Mucosa of rectum (tissue), 2 donors: ENCODE data around the gene RACGAP1.
A peak's percentile ranks its signal among the peaks of the same experiment; 100 is the strongest.

Experiments used
- H3K27ac ChIP-seq, 2 donors: one replicate each; pipeline ENCODE4 v1.7.0; 2013; ENCODE audit warnings: inconsistent platforms in 2 of 2, low read depth in 2 of 2, low read length in 2 of 2
- H3K27me3 ChIP-seq, 2 donors: one replicate each; pipeline ENCODE4 v1.7.0; 2013; ENCODE audit warnings: low read length in 2 of 2; ENCODE audit not compliant: control insufficient read depth in 2 of 2, insufficient read depth in 2 of 2
- H3K36me3 ChIP-seq, 2 donors: one replicate each; pipeline ENCODE4 v1.7.0; 2013; ENCODE audit warnings: low read length in 2 of 2; ENCODE audit not compliant: control insufficient read depth in 2 of 2, insufficient read depth in 2 of 2
- H3K4me1 ChIP-seq, 2 donors: one replicate each; pipeline ENCODE4 v1.7.0; 2013; ENCODE audit warnings: low read length in 2 of 2, mild to moderate bottlenecking in 1 of 2; ENCODE audit not compliant: control insufficient read depth in 2 of 2, insufficient read depth in 2 of 2
- H3K4me3 ChIP-seq, 2 donors: one replicate each; pipeline ENCODE4 v1.7.0; 2013; ENCODE audit warnings: low read length in 2 of 2
- H3K9ac ChIP-seq, 2 donors: one replicate each; pipeline ENCODE4 v1.7.0; 2013; ENCODE audit warnings: low read length in 2 of 2, low read depth in 1 of 2, mild to moderate bottlenecking in 1 of 2
- H3K9me3 ChIP-seq, 2 donors: one replicate each; pipeline ENCODE4 v1.7.0; 2013; ENCODE audit warnings: low read length in 2 of 2; ENCODE audit not compliant: control insufficient read depth in 2 of 2
- donor health status: healthy.
- donor health status: Normal muscosa, but diverticular disease.

Gene RACGAP1

DNA sequence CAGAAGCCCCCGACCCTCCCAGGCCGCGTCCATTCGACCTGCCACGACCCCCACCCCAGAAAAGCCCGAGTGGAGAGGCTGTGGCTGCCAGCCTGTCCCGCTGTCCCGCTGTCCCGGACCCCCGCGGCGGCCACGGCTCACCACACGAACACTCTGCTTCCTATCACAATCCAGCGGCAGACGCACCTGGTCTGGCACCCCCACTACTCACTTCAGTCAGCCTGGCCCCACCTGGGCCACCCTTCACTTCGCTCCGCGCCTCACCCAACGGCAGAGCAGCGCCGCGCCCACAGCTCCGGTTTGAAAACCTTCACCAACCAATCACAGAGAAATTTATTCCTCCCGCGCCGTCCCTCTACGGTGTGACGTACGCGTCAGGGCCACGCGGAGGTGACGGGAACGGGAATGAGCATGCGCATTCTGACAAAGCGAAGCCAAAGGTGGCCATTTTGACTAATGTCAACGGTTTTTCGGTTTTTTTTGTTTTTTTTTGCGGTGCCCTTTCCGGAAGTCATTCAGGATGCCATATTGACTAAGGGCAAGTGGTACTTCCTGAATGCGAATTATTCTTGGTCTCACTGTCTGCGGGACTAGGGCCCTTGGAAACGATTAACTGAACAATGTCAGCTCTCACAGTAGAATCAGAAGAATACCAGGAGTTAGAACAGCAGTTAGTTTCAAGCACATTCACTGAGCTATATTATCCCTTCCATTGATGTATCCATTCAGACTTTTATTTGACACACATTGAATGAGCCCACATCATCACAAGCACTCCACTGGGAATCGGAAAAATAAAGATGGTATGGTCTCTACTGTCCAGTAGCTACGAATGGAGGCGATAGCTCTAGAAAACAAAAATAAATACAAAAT, at the start of gene RACGAP1:
Gene RACGAP1, minus strand, starts transcription at position 308 of the 873 bp plus-strand sequence. CDS start 8,779 bp downstream, outside the sequence.
- H3K4me3 ChIP-seq = peak within 1 kb of the TSS; percentile 88
- H3K9me3 ChIP-seq = no peaks in the 10 kb centered on the region
- H3K27me3 ChIP-seq = no peaks in the 10 kb centered on the region
- peak within 1 kb of the TSS; percentile 81 to 85 for H3K9ac ChIP-seq
- peaks cover 6 to 7% of the 10 kb centered on the region in 2 donors for H3K4me1 ChIP-seq
- peak within 1 kb of the TSS; percentile 46 to 67 for H3K27ac ChIP-seq
- no peaks in the 10 kb centered on the region for H3K36me3 ChIP-seq

GRCh38 chr12:50073712-50074111, 48.4 kb upstream of the RACGAP1 start:
- Histone ChIP-seq H3K36me3 (no peaks in the 10 kb centered on the region), H3K9ac (no peak overlapping the region), H3K4me1 (peaks cover 10 to 16% of the 10 kb centered on the region in 2 donors)

DNA sequence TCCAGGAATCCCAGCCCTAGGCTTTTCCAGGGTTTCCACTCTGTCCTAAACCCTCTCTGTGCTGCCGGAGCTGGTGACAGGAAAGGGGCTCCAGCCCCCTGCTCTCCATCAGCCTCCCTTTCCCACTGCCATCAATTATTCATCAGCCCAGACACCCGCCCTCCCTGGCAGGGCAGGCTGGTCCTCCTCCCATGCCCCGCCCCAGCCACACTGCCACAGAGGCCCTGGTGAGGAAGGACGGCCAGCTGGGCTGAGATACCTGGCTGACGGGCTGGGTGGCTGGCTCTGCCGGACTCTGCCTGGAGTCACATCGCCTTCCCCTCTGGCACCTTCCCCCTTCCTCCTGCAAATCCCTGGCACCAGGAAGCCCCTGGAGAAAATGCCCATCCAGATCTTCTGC, 47.9 kb upstream of the RACGAP1 start:
- Histone ChIP-seq H3K4me3 (no peak overlapping the region), H3K27me3 (peaks cover 0 to 2% of the 10 kb centered on the region in 2 donors), H3K36me3 (no peaks in the 10 kb centered on the region), H3K9me3 (no peaks in the 10 kb centered on the region), H3K9ac (no peak overlapping the region), H3K27ac (no peak overlapping the region), H3K4me1 (peaks cover 10 to 16% of the 10 kb centered on the region in 2 donors)

More at GRCh38 chr12:50073712-50074111, 48.4 kb upstream of the RACGAP1 start:
- Histone ChIP-seq H3K9me3 (no peaks in the 10 kb centered on the region), H3K27ac (no peak overlapping the region), H3K4me3 (no peak overlapping the region), H3K27me3 (peaks cover 0 to 2% of the 10 kb centered on the region in 2 donors)

- no peak overlapping the region for H3K4me3 ChIP-seq
- peaks cover 10 to 16% of the 10 kb centered on the region in 2 donors for H3K4me1 ChIP-seq
- H3K9me3 ChIP-seq = no peaks in the 10 kb centered on the region
- H3K27ac ChIP-seq = no peak overlapping the region
- H3K27me3 ChIP-seq = peaks cover 0 to 2% of the 10 kb centered on the region in 2 donors
- no peak overlapping the region for H3K9ac ChIP-seq
- no peaks in the 10 kb centered on the region for H3K36me3 ChIP-seq
Measured at GRCh38 chr12:50072198-50072907, 47.1 kb upstream of the RACGAP1 start.

GRCh38 chr12:50070314-50071060, 45.2 kb upstream of the RACGAP1 start:
- peak overlapping the region in 1 of 2 donors; percentile 31 for H3K4me3 ChIP-seq
- H3K9ac ChIP-seq = peak overlapping the region; percentile 33 to 52
- no peaks in the 10 kb centered on the region for H3K9me3 ChIP-seq
- H3K27me3 ChIP-seq = peaks cover 0 to 2% of the 10 kb centered on the region in 2 donors
- H3K4me1 ChIP-seq = peaks cover 9 to 11% of the 10 kb centered on the region in 2 donors
- no peak overlapping the region for H3K27ac ChIP-seq
- no peaks in the 10 kb centered on the region for H3K36me3 ChIP-seq

- no peaks in the 10 kb centered on the region for H3K36me3 ChIP-seq
- peaks cover 6 to 8% of the 10 kb centered on the region in 2 donors for H3K4me1 ChIP-seq
- H3K9ac ChIP-seq = no peak overlapping the region
Measured at GRCh38 chr12:50069539-50069938, 44.2 kb upstream of the RACGAP1 start.

GRCh38 chr12:50069069-50069468, 43.8 kb upstream of the RACGAP1 start:
- H3K4me3 ChIP-seq = no peak overlapping the region

More at GRCh38 chr12:50069539-50069938, 44.2 kb upstream of the RACGAP1 start:
- Histone ChIP-seq H3K27ac (no peak overlapping the region), H3K27me3 (peaks cover 0 to 2% of the 10 kb centered on the region in 2 donors), H3K9me3 (no peaks in the 10 kb centered on the region), H3K4me3 (no peak overlapping the region)

DNA sequence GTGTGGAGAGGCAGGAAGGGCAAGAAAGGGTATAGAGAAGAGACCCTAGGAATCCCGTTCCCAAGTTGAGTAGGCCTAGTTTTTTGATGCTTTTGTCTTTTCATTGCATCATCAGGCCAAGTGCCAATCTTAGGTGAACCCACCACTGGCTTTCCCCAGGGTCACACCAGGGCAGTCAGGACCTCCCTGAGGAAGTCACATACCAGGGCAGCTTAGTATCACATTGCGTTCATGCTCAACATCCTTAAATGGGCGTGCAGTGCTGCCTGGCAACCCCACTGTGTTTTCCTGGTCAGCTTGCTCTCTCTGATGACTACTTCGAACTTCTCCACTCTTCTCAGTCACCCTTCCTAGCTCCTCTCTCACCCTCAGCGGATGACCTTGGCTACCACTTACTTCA, 41.1 kb upstream of the RACGAP1 start:
- H3K27ac ChIP-seq = no peak overlapping the region
- peaks cover 0 to 2% of the 10 kb centered on the region in 2 donors for H3K27me3 ChIP-seq
- no peak overlapping the region for H3K9ac ChIP-seq
- no peaks in the 10 kb centered on the region for H3K36me3 ChIP-seq
- peaks cover 6 to 8% of the 10 kb centered on the region in 2 donors for H3K4me1 ChIP-seq
- no peak overlapping the region for H3K4me3 ChIP-seq
- no peaks in the 10 kb centered on the region for H3K9me3 ChIP-seq

More at GRCh38 chr12:50069069-50069468, 43.8 kb upstream of the RACGAP1 start:
- Histone ChIP-seq H3K4me1 (peaks cover 6 to 8% of the 10 kb centered on the region in 2 donors), H3K9me3 (no peaks in the 10 kb centered on the region), H3K36me3 (no peaks in the 10 kb centered on the region), H3K27ac (no peak overlapping the region), H3K9ac (no peak overlapping the region), H3K27me3 (peaks cover 0 to 2% of the 10 kb centered on the region in 2 donors)

DNA sequence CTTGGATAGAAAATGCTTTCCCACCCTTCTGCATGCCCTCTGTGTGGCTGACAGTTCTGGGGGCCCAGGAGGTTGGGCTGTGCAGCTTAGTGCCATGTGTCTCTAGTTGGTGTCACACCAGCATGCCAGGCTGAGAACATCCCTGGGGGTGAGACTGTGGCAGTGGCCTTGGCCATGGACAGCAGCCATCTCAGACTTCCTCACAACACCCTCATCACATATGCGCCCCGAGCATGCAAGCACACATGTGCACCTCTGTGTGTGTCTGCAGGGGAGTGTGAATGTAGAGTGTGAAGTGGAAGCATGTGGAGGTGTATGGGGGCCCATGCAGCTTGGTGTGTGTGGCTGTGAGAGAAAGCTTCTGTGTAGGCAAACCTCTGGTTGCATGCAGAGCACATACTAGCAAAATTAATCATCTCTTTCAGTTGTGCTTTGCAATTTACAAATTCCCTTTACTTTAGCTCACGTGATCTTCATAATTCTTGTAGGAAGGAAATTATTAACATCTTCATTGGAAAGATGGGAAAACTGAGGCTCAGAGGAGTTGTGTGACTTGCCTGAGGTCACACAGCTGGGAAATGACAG, 40.5 kb upstream of the RACGAP1 start:
- H3K4me3 ChIP-seq = no peak overlapping the region
- no peak overlapping the region for H3K9ac ChIP-seq

More for the DNA sequence above, 40.5 kb upstream of the RACGAP1 start:
- Histone ChIP-seq H3K4me1 (peaks cover 6 to 8% of the 10 kb centered on the region in 2 donors), H3K27ac (no peak overlapping the region), H3K9me3 (no peaks in the 10 kb centered on the region), H3K27me3 (peaks cover 0 to 2% of the 10 kb centered on the region in 2 donors), H3K36me3 (no peaks in the 10 kb centered on the region)
